CD4-positive, alpha-beta T cell (primary cell): Measurements from ENCODE around the gene PPM1F. TPM values are rescaled to one million over a fixed set of nuclear protein-coding genes. Genes with fewer than 3 reads are reported as not detected.

ENCODE experiments used
- ATAC-seq: fragments of 200-7000 bp; cut with Tn5 transposase; one replicate; pipeline ENCODE4 v1.10.0; 2022; ENCODE audit warnings: mild to moderate bottlenecking; ENCODE audit not compliant: poor library complexity
- CTCF ChIA-PET: fragments of 350-600 bp; sonication (Branson Sonifier 250); formaldehyde crosslinking; loops from one replicate; lab custom pipeline; 2021; ENCODE audit warnings: antibody characterized with exemption, inconsistent platforms; lab: Charles Lee
- POLR2A ChIA-PET: fragments of 350-600 bp; sonication (Branson Sonifier 250); formaldehyde crosslinking; loops from one replicate; lab custom pipeline; 2021; ENCODE audit warnings: antibody characterized with exemption, inconsistent platforms; lab: Charles Lee
- DNase-seq, 14 experiments: peaks; one replicate each; pipeline ENCODE4 v3.0.0-alpha.2; 2013 to 2020; ENCODE audit warnings: mixed read lengths in 2 of 14
- H3K27ac ChIP-seq, 2 donors: one replicate each; pipeline versions ENCODE4 v1.5.1 to v1.7.0; 2013; ENCODE audit warnings: low read length in 2 of 2, low read depth in 1 of 2, mild to moderate bottlenecking in 1 of 2
- H3K27me3 ChIP-seq, 2 experiments: 1 replicate in 1 of 2; 2 replicates in 1 of 2; pipeline versions ENCODE4 v1.6.1 to v1.7.0; 2013; ENCODE audit warnings: low read length in 2 of 2, control low read depth in 1 of 2, mild to moderate bottlenecking in 1 of 2, moderate library complexity in 1 of 2; ENCODE audit not compliant: insufficient read depth in 2 of 2, control insufficient read depth in 1 of 2
- H3K36me3 ChIP-seq: one replicate; pipeline ENCODE4 v1.6.1; 2013; ENCODE audit warnings: low read length, control low read depth; ENCODE audit not compliant: insufficient read depth
- H3K4me1 ChIP-seq: one replicate; pipeline ENCODE4 v1.6.1; 2013; ENCODE audit warnings: low read length, control low read depth; ENCODE audit not compliant: insufficient read depth
- H3K4me3 ChIP-seq: one replicate; pipeline ENCODE4 v1.5.1; 2013; ENCODE audit warnings: mild to moderate bottlenecking, low read length, moderate library complexity
- H3K9me3 ChIP-seq, 2 experiments: 1 replicate in 1 of 2; 2 replicates in 1 of 2; pipeline versions ENCODE4 v1.6.1 to v1.7.0; 2013; ENCODE audit warnings: low read length in 2 of 2, mild to moderate bottlenecking in 2 of 2, control low read depth in 1 of 2, moderate library complexity in 1 of 2; ENCODE audit not compliant: control insufficient read depth in 1 of 2, insufficient read depth in 1 of 2
- H3K27ac Mint-ChIP-seq: one replicate; pipeline ENCODE4 v1.8.0; 2020; ENCODE audit warnings: mixed read lengths
- H3K27me3 Mint-ChIP-seq: one replicate; pipeline ENCODE4 v1.8.0; 2021; ENCODE audit warnings: mixed read lengths
- H3K36me3 Mint-ChIP-seq: one replicate; pipeline ENCODE4 v1.8.0; 2021; ENCODE audit warnings: low read depth, mixed read lengths
- H3K4me1 Mint-ChIP-seq: one replicate; pipeline ENCODE4 v1.8.0; 2021; ENCODE audit warnings: low read depth, mixed read lengths
- H3K4me3 Mint-ChIP-seq: one replicate; pipeline ENCODE4 v1.8.0; 2020; ENCODE audit warnings: mild to moderate bottlenecking, mixed read lengths
- H3K9me3 Mint-ChIP-seq: one replicate; pipeline ENCODE4 v1.8.0; 2020; ENCODE audit warnings: mixed read lengths
- CTCF ChIP-seq: fragments of 200-600 bp; IDR thresholded peaks from one replicate; pipeline ENCODE4 v1.8.0; 2022; ENCODE audit warnings: antibody characterized with exemption, mild to moderate bottlenecking
- intact Hi-C, 2 experiments: fragments of 100-400 bp; cut with DNase I in 1 of 2; cut with micrococcal nuclease in 1 of 2; formaldehyde crosslinking; loops; one replicate each; pipeline versions ENCODE4 v1.15.1 to v1.9.0; 2023 to 2025; cut with DNase I, micrococcal nuclease
- total RNA-seq, 174 experiments: library from RNA in 2 of 174; stranded (reverse) in 2 of 174; gene quantifications; one replicate each; pipeline ENCODE4 v1.2.3 and lab custom pipeline; 2021 to 2026

PPM1F gene
- total RNA-seq, 2 experiments from 2014 or later, result 18.0 to 18.3 TPM

- Histone ChIP-seq H3K27ac (no peak overlapping the region), H3K27me3 (no peaks in the 10 kb centered on the region), H3K36me3 (peaks cover 14% of the 10 kb centered on the region), H3K4me3 (no peak overlapping the region), H3K4me1 (peaks cover 18% of the 10 kb centered on the region), H3K9me3 (no peaks in the 10 kb centered on the region)
- no peaks in the 10 kb centered on the region for H3K9me3 Mint-ChIP-seq
- ATAC-seq (no peak), DNase-seq (no peak)
- POLR2A ChIA-PET, result no interaction called here
- no peak for TF ChIP-seq CTCF
- H3K27me3 Mint-ChIP-seq, result no peaks in the 10 kb centered on the region
- intact Hi-C loops, result no loop called here
- H3K4me1 Mint-ChIP-seq, result peaks cover 36% of the 10 kb centered on the region
- no peak overlapping the region for H3K4me3 Mint-ChIP-seq
- H3K27ac Mint-ChIP-seq, result no peak overlapping the region
- CTCF ChIA-PET, result interaction anchor here (5.2 kb wide), 1 partner anchor 10 kb away, joined by 117 read pairs; no protein-coding TSS in a partner anchor
- H3K36me3 Mint-ChIP-seq, result peaks cover 15% of the 10 kb centered on the region
These were observed 3.7 kb downstream of the PPM1F start for GRCh38 chr22:21948824-21949568.

GRCh38 chr22:21948390-21948789, 4.3 kb downstream of the PPM1F start:
- no peak for DNase-seq
- CTCF ChIA-PET, result no interaction called here

More at GRCh38 chr22:21948390-21948789, 4.3 kb downstream of the PPM1F start:
- Histone ChIP-seq H3K36me3 (peaks cover 14% of the 10 kb centered on the region), H3K4me3 (no peak overlapping the region), H3K27ac (no peak overlapping the region), H3K9me3 (no peaks in the 10 kb centered on the region), H3K4me1 (peaks cover 18% of the 10 kb centered on the region), H3K27me3 (no peaks in the 10 kb centered on the region)
- POLR2A ChIA-PET, result no interaction called here
- H3K27ac Mint-ChIP-seq, result no peak overlapping the region
- no peak overlapping the region for H3K4me3 Mint-ChIP-seq
- H3K36me3 Mint-ChIP-seq, result peaks cover 17% of the 10 kb centered on the region
- no peaks in the 10 kb centered on the region for H3K27me3 Mint-ChIP-seq
- ATAC-seq, result no peak
- H3K4me1 Mint-ChIP-seq, result peaks cover 36% of the 10 kb centered on the region
- intact Hi-C loops, result no loop called here
- no peak for TF ChIP-seq CTCF
- no peaks in the 10 kb centered on the region for H3K9me3 Mint-ChIP-seq
